Lower leg skin (tissue), 3 donors: Measurements from ENCODE around the gene SMIM7.

Experiments
- CTCF ChIP-seq, 3 donors: fragments of 450-650 bp; IDR thresholded peaks; one replicate each; pipeline ENCODE4 v1.5.1; 2016; ENCODE audit warnings: antibody characterized with exemption in 3 of 3, mild to moderate bottlenecking in 3 of 3, moderate library complexity in 2 of 3
- POLR2A ChIP-seq, 2 donors: fragments of 450-650 bp; IDR thresholded peaks; one replicate each; pipeline ENCODE4 v1.6.1; 2016 to 2017; ENCODE audit warnings: antibody characterized with exemption in 2 of 2, mild to moderate bottlenecking in 1 of 2, moderate library complexity in 1 of 2

- TF ChIP-seq CTCF (IDR thresholded peaks at IDR 0.05): no peak
- TF ChIP-seq POLR2A (IDR thresholded peaks at IDR 0.05): no peak
Observed at GRCh38 chr19:16703677-16704076, 43.7 kb upstream of the SMIM7 start.
